Stomach (tissue), 9 donors: ENCODE measurements around the gene FAM227B. TPM values are rescaled to one million over a fixed set of nuclear protein-coding genes. Genes with fewer than 3 reads are reported as not detected.

Source experiments
- DNase-seq, 2 donors: peaks; one replicate each; pipeline versions ENCODE4 v3.0.0 to v3.0.0-alpha.2; 2013 to 2019
- H3K27ac ChIP-seq, 5 donors: fragments of 200-600 bp in 4 of 5; sonication (generic) in 4 of 5; one replicate each; pipeline ENCODE4 v1.5.1; 2013 to 2019; ENCODE audit warnings: mild to moderate bottlenecking in 1 of 5, moderate library complexity in 1 of 5
- H3K27me3 ChIP-seq, 3 donors: fragments of 200-600 bp; sonication (generic); one replicate each; pipeline ENCODE4 v1.5.1; 2017 to 2019; ENCODE audit warnings: mixed run types in 1 of 3
- H3K36me3 ChIP-seq, 4 donors: fragments of 200-600 bp; sonication (generic); 1 replicate in 3 of 4; 2 replicates in 1 of 4; pipeline ENCODE4 v1.5.1; 2016 to 2019
- H3K4me1 ChIP-seq, 4 donors: fragments of 200-600 bp; sonication (generic); one replicate each; pipeline ENCODE4 v1.5.1; 2016 to 2019
- H3K4me3 ChIP-seq, 4 donors: fragments of 200-600 bp; sonication (generic) in 3 of 4; one replicate each; pipeline ENCODE4 v1.5.1; 2016 to 2019; ENCODE audit warnings: mild to moderate bottlenecking in 1 of 4
- H3K9me3 ChIP-seq, 4 donors: fragments of 200-600 bp; sonication (generic); one replicate each; pipeline ENCODE4 v1.5.1; 2016 to 2019
- EP300 ChIP-seq: sonication (generic); formaldehyde crosslinking; IDR thresholded peaks from one replicate; pipeline ENCODE4 v1.6.1; 2017; ENCODE audit warnings: antibody characterized with exemption
- POLR2A ChIP-seq, 4 donors: fragments of 450-650 bp; IDR thresholded peaks; one replicate each; pipeline ENCODE4 v1.6.1; 2016; ENCODE audit warnings: antibody characterized with exemption in 4 of 4, control low read depth in 2 of 4, mild to moderate bottlenecking in 1 of 4, moderate library complexity in 1 of 4
- POLR2AphosphoS5 ChIP-seq, 3 donors: sonication (generic); formaldehyde crosslinking; IDR thresholded peaks; one replicate each; pipeline ENCODE4 v1.6.1; 2016; ENCODE audit warnings: antibody characterized with exemption in 3 of 3
- WGBS, 5 donors: extraction: QIAGEN DNeasy Blood & Tissue Kit in 3 of 5; methylation state at CpG; one replicate each; pipeline versions ENCODE4 v1.1.5 to v1.1.7; 2013 to 2018; 5-methylcytosine and 5-hydroxymethylcytosine counted together
- intact Hi-C: fragments of 100-400 bp; cut with DNase I; formaldehyde crosslinking; loops from one replicate; pipeline ENCODE4 v1.15.1; 2023; ENCODE audit warnings: low total_unique reads
- polyA plus RNA-seq, 3 donors: library from polyadenylated mRNA; stranded (reverse); fragments of 200-250 nt; gene quantifications; one replicate each; pipeline ENCODE4 v1.2.3, GENCODE V29; 2013
- total RNA-seq, 5 donors: library from RNA; depleted of rRNA; stranded (reverse); fragments of >200 nt; gene quantifications; one replicate each; pipeline versions ENCODE4 v1.1.0 to v1.2.3, GENCODE V29; 2014 to 2016
- TF ChIP-seq, protein P1 (sequence below), 7 experiments: fragments of 450-650 bp in 4 of 7; fragments of 200-600 bp in 3 of 7; sonication (generic) in 3 of 7; IDR thresholded peaks; one replicate each; pipeline ENCODE4 v1.5.1; 2016 to 2019; ENCODE audit warnings: antibody characterized with exemption in 7 of 7, control low read depth in 2 of 7, mild to moderate bottlenecking in 1 of 7
- donor health status: healthy with polysubstance abuse.
- donor health status: Bipolar disorder and iron deficiency.
- donor health status: healthy.

Gene FAM227B
- total and polyA plus RNA-seq, 8 donors = 1.3 to 7.1 (median 2.9) TPM; not detected in 1

DNA sequence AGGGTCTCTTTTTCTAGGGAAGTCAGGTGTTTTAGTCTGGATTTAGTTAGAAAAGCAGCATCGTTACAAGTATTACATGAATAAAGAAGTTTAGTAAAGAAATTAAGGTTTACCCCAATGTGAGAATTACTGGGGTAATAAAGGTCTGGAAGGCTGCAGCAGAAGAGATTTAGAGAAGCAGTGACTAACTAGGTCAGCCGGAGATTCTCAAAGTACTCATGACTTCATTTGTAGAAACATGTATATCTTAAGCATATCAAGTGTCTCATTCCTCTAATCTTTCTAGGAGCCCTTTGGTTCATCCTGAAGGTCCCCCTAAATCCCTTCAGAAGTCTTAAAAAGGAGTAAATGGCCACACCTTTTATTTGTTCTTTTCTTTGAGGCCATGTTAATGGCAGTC lies 26.3 kb upstream of the FAM227B start:
- 83 to 94% (median 91%) methylated on average over 2 of the region's 2 CpGs for WGBS, 5 donors
- H3K4me3 ChIP-seq = no peak overlapping the region
- TF ChIP-seq, protein P1, sequence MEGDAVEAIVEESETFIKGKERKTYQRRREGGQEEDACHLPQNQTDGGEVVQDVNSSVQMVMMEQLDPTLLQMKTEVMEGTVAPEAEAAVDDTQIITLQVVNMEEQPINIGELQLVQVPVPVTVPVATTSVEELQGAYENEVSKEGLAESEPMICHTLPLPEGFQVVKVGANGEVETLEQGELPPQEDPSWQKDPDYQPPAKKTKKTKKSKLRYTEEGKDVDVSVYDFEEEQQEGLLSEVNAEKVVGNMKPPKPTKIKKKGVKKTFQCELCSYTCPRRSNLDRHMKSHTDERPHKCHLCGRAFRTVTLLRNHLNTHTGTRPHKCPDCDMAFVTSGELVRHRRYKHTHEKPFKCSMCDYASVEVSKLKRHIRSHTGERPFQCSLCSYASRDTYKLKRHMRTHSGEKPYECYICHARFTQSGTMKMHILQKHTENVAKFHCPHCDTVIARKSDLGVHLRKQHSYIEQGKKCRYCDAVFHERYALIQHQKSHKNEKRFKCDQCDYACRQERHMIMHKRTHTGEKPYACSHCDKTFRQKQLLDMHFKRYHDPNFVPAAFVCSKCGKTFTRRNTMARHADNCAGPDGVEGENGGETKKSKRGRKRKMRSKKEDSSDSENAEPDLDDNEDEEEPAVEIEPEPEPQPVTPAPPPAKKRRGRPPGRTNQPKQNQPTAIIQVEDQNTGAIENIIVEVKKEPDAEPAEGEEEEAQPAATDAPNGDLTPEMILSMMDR (IDR thresholded peaks at IDR 0.05) = no peak
- TF ChIP-seq EP300 (no peak), POLR2A (IDR thresholded peaks at IDR 0.05) (no peak)
- intact Hi-C loops = no loop called here
- H3K9me3 ChIP-seq = peaks cover 0 to 4% (median 1%) of the 10 kb centered on the region in 4 donors
- H3K27ac ChIP-seq = no peak overlapping the region
- H3K36me3 ChIP-seq = peaks cover 0 to 8% (median 0%) of the 10 kb centered on the region in 4 donors
- H3K4me1 ChIP-seq = peaks cover 0 to 31% (median 15%) of the 10 kb centered on the region in 4 donors
- H3K27me3 ChIP-seq = no peaks in the 10 kb centered on the region
- DNase-seq = no peak

DNA sequence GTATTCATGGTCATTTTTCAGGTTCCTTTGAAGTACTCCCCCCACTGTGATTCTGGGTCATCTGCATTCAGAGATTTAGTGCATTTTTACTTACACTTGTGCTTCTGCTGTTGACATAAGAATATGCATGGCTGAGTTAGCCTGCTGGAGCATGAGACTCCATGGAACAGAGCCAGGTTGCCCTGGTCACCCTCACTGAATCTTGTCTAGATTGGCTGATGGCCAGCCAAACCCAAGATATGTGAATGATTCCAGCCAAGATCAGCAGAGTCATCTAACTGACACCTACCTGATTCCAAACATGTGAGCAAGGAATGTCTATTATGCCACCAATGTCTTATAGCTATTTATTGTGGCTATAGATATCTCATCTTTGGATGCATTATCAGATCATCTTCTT lies 25.3 kb upstream of the FAM227B start:
- Histone ChIP-seq H3K4me1 (peaks cover 0 to 34% (median 17%) of the 10 kb centered on the region in 4 donors), H3K36me3 (peaks cover 0 to 8% (median 1%) of the 10 kb centered on the region in 4 donors), H3K4me3 (no peak overlapping the region), H3K9me3 (no peaks in the 10 kb centered on the region), H3K27ac (peak overlapping the region in 2 of 5 donors; percentile 19 to 38), H3K27me3 (no peaks in the 10 kb centered on the region)
- DNase-seq = peak; percentile 30 to 71
- intact Hi-C loops = no loop called here
- TF ChIP-seq EP300 (no peak), POLR2A (IDR thresholded peaks at IDR 0.05) (no peak), POLR2AphosphoS5 (IDR thresholded peaks at IDR 0.05) (no peak)
- TF ChIP-seq, protein P1 (IDR thresholded peaks at IDR 0.05) = no peak

DNA sequence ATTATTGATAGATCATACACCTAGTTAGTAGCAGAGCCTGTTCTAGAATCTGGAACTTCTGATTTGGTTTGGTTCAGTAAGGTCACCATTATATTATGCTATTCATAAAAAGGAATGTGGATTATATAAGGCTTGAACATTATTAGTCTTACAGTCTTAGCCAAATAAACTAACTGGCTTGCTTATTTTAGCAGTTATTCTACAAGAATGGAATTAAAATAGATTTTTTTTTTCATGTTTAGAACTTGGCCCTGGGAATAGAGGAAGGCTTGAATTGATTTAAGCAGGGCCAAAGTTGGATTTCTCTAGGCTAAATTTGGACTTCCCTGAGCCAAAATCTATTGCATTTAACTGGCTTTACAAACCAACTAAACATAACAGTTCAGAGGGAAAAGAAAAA lies 24.7 kb upstream of the FAM227B start:
- TF ChIP-seq POLR2A (IDR thresholded peaks at IDR 0.05) = no peak
- TF ChIP-seq, protein P1 (IDR thresholded peaks at IDR 0.05) = no peak
- peaks cover 0 to 8% (median 1%) of the 10 kb centered on the region in 4 donors for H3K36me3 ChIP-seq
- peaks cover 0 to 34% (median 17%) of the 10 kb centered on the region in 4 donors for H3K4me1 ChIP-seq
- peak in 1 of 2 donors; percentile 48 for DNase-seq
- H3K4me3 ChIP-seq = no peak overlapping the region
- H3K27me3 ChIP-seq = no peaks in the 10 kb centered on the region
- peak overlapping the region in 3 of 5 donors; percentile 11 to 38 (median 19) for H3K27ac ChIP-seq
- H3K9me3 ChIP-seq = no peaks in the 10 kb centered on the region
- intact Hi-C loops = no loop called here

DNA sequence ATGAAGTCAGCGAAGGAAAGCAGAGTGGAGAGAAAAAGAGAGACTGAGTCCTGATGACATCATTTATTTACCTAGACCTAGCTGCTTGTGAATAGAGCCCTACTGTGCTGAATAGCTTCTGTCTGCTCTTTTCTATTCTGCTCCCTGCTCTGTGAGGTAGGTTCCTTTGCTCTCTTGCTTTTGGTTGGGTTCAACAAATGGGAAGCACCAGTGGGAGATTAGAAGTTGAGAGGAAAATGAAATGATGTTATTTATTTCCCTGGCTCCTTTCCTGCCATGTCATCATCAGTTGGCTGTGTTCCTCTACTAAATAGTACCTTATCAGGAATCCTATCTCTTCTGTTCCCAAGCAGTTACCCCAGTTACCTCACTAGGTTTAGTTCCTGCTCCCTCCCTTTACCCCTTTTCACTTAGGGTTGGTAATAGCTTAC lies 23.8 kb upstream of the FAM227B start:
- Histone ChIP-seq H3K27ac (peak overlapping the region in 2 of 5 donors; percentile 19 to 41), H3K27me3 (no peaks in the 10 kb centered on the region), H3K4me3 (no peak overlapping the region), H3K36me3 (peaks cover 0 to 8% (median 1%) of the 10 kb centered on the region in 4 donors), H3K4me1 (peaks cover 0 to 34% (median 17%) of the 10 kb centered on the region in 4 donors), H3K9me3 (no peaks in the 10 kb centered on the region)
- TF ChIP-seq, protein P1 (IDR thresholded peaks at IDR 0.05) = no peak
- TF ChIP-seq POLR2AphosphoS5 (IDR thresholded peaks at IDR 0.05) = no peak
- no peak for TF ChIP-seq EP300
- no peak for TF ChIP-seq POLR2A (IDR thresholded peaks at IDR 0.05)
- intact Hi-C loops = no loop called here
- 95 to 100% (median 98%) methylated on average over 1 of the region's 1 CpG for WGBS, 5 donors
- DNase-seq = no peak
